GM12878 (cell line): ENCODE results near the gene LHFPL2. TPM values are rescaled to one million over a fixed set of nuclear protein-coding genes. Genes with fewer than 3 reads are reported as not detected.

Experiments used
- ATAC-seq: fragments of 200-7000 bp; cut with Tn5 transposase; 3 replicates; pipeline ENCODE4 v1.9.1; 2020; ENCODE audit warnings: mild to moderate bottlenecking, moderate library complexity
- BruUV-seq: library from RNA; stranded (reverse); fragments of 400-500 nt; replicated peaks from 2 replicates; lab custom pipeline; 2021; lab: Mats Ljungman, UMichigan
- CTCF ChIA-PET: fragments of 300-600 bp; sonication (Branson Sonifier 250); formaldehyde crosslinking; extraction: SDS; loops from one replicate; lab custom pipeline; 2021; ENCODE audit warnings: inconsistent platforms; lab: Yijun Ruan, JAX
- POLR2A ChIA-PET: fragments of 350-600 bp; formaldehyde crosslinking; extraction: SDS; loops from one replicate; lab custom pipeline; 2021; ENCODE audit warnings: inconsistent platforms; lab: Charles Lee
- RAD21 ChIA-PET: fragments of 300-600 bp; sonication (Branson Sonifier 250); formaldehyde crosslinking; loops from one replicate; lab custom pipeline; 2023; ENCODE audit warnings: antibody characterized with exemption; ENCODE audit not compliant: unreplicated experiment; lab: Charles Lee
- SMC1A ChIA-PET: fragments of 300-600 bp; sonication (Branson Sonifier 250); formaldehyde crosslinking; loops from one replicate; lab custom pipeline; 2023; ENCODE audit not compliant: unreplicated experiment, uncharacterized antibody; lab: Charles Lee
- DNase-seq: peaks from one replicate; pipeline ENCODE4 v3.0.0-alpha.2; 2011; ENCODE audit warnings: low read depth, low spot score
- FAIRE-seq: peaks from 3 replicates; lab custom pipeline; 2011; peaks lifted over from hg19 to GRCh38; lab: Jason Lieb, UNC
- H2AFZ ChIP-seq: 2 replicates; pipeline ENCODE4 v1.6.0; 2011; ENCODE audit warnings: low read depth, low read length, control low read depth; ENCODE audit not compliant: control insufficient read depth
- H3K27ac ChIP-seq: 2 replicates; pipeline ENCODE4 v1.5.1; 2011; ENCODE audit warnings: control low read depth; ENCODE audit not compliant: control insufficient read depth, insufficient read depth
- H3K27me3 ChIP-seq, 2 experiments: replicated peaks in 1 of 2; 2 replicates each; pipeline versions ENCODE4 v1.6.0 to v1.6.1; 2011; ENCODE audit warnings: low read length in 1 of 2; ENCODE audit not compliant: control insufficient read depth in 2 of 2, insufficient read depth in 2 of 2
- H3K36me3 ChIP-seq, 2 experiments: 2 replicates each; pipeline ENCODE4 v1.5.1; 2011; ENCODE audit warnings: low read length in 1 of 2; ENCODE audit not compliant: control insufficient read depth in 2 of 2, insufficient read depth in 2 of 2
- H3K4me1 ChIP-seq: 2 replicates; pipeline ENCODE4 v1.6.1; 2011; ENCODE audit warnings: mild to moderate bottlenecking, low read length, moderate library complexity, mixed read lengths; ENCODE audit not compliant: control insufficient read depth, insufficient read depth
- H3K4me2 ChIP-seq: 2 replicates; pipeline ENCODE4 v1.6.0; 2011; ENCODE audit warnings: control low read depth; ENCODE audit not compliant: control insufficient read depth, insufficient read depth
- H3K4me3 ChIP-seq: fragments of 200-600 bp; sonication (generic); 2 replicates; pipeline ENCODE4 v1.5.1; 2016
- H3K79me2 ChIP-seq: 2 replicates; pipeline ENCODE4 v1.6.0; 2011; ENCODE audit warnings: low read length; ENCODE audit not compliant: control insufficient read depth, insufficient read depth
- H3K9ac ChIP-seq: 2 replicates; pipeline ENCODE4 v1.8.0; 2011; ENCODE audit warnings: low read length, control low read depth, mixed read lengths; ENCODE audit not compliant: control insufficient read depth, insufficient read depth
- H3K9me3 ChIP-seq: replicated peaks from 3 replicates; pipeline ENCODE4 v1.5.1; 2011; ENCODE audit warnings: mild to moderate bottlenecking, low read length; ENCODE audit not compliant: control insufficient read depth, insufficient read depth
- H4K20me1 ChIP-seq: 2 replicates; pipeline ENCODE4 v1.6.0; 2011; ENCODE audit not compliant: control insufficient read depth, insufficient read depth
- ETV6 ChIP-seq, 2 experiments: fragments of 450-650 bp in 1 of 2; IDR thresholded peaks in 1 of 2; conservative IDR thresholded peaks in 1 of 2; 2 replicates each; pipeline ENCODE4 v1.6.1; 2014; ENCODE audit warnings: antibody characterized with exemption in 1 of 2, borderline replicate concordance in 1 of 2, low read depth in 1 of 2, mild to moderate bottlenecking in 1 of 2, moderate library complexity in 1 of 2
- MYB ChIP-seq: fragments of 150-350 bp; IDR thresholded peaks from 2 replicates; pipeline ENCODE4 v1.6.1; 2014; ENCODE audit warnings: mild to moderate bottlenecking, low read depth, low read length, borderline replicate concordance
- NFYA ChIP-seq: IDR thresholded peaks from 2 replicates; pipeline ENCODE4 v1.6.1; 2011; ENCODE audit warnings: low read depth, mild to moderate bottlenecking, low read length, improper control_type of control experiment, borderline replicate concordance
- TARDBP ChIP-seq: IDR thresholded peaks from 2 replicates; pipeline ENCODE4 v1.6.1; 2016; ENCODE audit warnings: borderline replicate concordance
- ZNF622 ChIP-seq: fragments of 450-650 bp; IDR thresholded peaks from 2 replicates; pipeline ENCODE4 v1.6.1; 2017; ENCODE audit warnings: mild to moderate bottlenecking, inconsistent platforms
- WGBS: methylation state at CpG from one replicate; pipeline ENCODE4 v1.1.6; 2016; ENCODE audit warnings: low lambda C conversion rate; ENCODE audit not compliant: insufficient replicate concordance, insufficient coverage; ENCODE audit errors: missing lambda C conversion rate; 5-methylcytosine and 5-hydroxymethylcytosine counted together
- in situ Hi-C: fragments of 300-500 bp; cut with MboI; formaldehyde crosslinking; loops from 9 replicates; pipeline ENCODE4 v1.14.3; 2018; ENCODE audit warnings: mixed read lengths
- intact Hi-C: fragments of 100-400 bp; cut with micrococcal nuclease; formaldehyde crosslinking; loops from one replicate; pipeline ENCODE4 v1.14.2; 2022; ENCODE audit not compliant: unreplicated experiment
- polyA plus RNA-seq, 11 experiments: library from polyadenylated mRNA; depleted of rRNA in 4 of 11; unstranded in 6 of 11; stranded (reverse) in 5 of 11; fragments of >200 nt; fragmentation: Nextera tagmentation in 4 of 11; fragmentation: Illumina TruSeq in 1 of 11; extraction: Ambion mirVana in 4 of 11; extraction: Trizol in 1 of 11; gene quantifications; 1 replicate in 1 of 11; 2 replicates in 10 of 11; pipeline versions ENCODE4 v1.2.1 to v1.2.3, GENCODE V29; 2011 to 2016; ENCODE audit warnings: inconsistent platforms in 2 of 11, missing spikeins in 2 of 11, low read depth in 1 of 11
- total RNA-seq, 4 experiments: library from RNA; depleted of rRNA in 3 of 4; stranded (reverse); fragments of >200 nt in 3 of 4; fragmentation: Illumina TruSeq in 1 of 4; extraction: Trizol in 1 of 4; gene quantifications; 2 replicates each; pipeline versions ENCODE4 v1.2.1 to v1.2.3, GENCODE V29; 2013 to 2021
- TF ChIP-seq, protein P1 (sequence below): IDR thresholded peaks from 2 replicates; pipeline ENCODE4 v1.6.1; 2012; ENCODE audit warnings: low read length, inconsistent platforms

LHFPL2 gene
- total and polyA plus RNA-seq, 10 of the 15 experiments (the other 5 are each of a cell fraction or from before 2014, with no cell fraction given), result 4.1 to 21.8 (median 12.5) TPM

DNA sequence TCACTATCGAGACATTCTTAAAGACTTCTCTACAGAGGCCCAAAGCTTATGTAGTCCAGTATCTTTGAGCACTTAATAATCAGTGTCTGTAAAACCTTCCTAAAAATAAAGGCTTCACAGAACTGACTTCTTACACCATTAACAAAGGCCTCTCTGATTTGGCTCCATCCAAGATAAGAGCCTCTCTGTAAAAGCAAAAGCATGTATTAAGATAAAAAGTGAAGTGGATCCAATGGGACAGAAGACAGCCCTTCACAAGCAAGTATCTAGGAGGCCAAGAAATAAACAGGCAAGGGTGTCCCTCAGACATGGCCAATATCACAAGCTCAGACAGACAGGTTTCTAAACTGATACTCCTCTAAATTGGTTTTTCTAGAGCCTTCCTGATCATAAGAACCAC lies 11.9 kb downstream of the LHFPL2 start:
- peaks cover 21% of the 10 kb centered on the region for H3K79me2 ChIP-seq
- POLR2A ChIA-PET, result interaction anchor here (0.8 to 1.0 kb wide), 2 partner anchors 10 to 37 kb away, joined by 3 to 4 read pairs; no protein-coding TSS in a partner anchor
- in situ Hi-C loops (no loop called here), intact Hi-C loops (no loop called here)
- 100% methylated on average over 1 of the region's 1 CpG for WGBS
- RAD21 ChIA-PET, result interaction anchor here (1.0 to 2.6 kb wide), 6 partner anchors 10 to 122 kb away, joined by 3 to 11 read pairs (median 4); partner anchors contain the start of gene LHFPL2
- H3K36me3 ChIP-seq, result peaks cover 2 to 7% of the 10 kb centered on the region in 2 experiments; a peak in 3 of 4 replicates
- SMC1A ChIA-PET, result interaction anchor here (0.7 to 4.0 kb wide), 16 partner anchors 9 to 258 kb away, joined by 3 to 22 read pairs (median 4); no protein-coding TSS in a partner anchor
- TF ChIP-seq, protein P1, sequence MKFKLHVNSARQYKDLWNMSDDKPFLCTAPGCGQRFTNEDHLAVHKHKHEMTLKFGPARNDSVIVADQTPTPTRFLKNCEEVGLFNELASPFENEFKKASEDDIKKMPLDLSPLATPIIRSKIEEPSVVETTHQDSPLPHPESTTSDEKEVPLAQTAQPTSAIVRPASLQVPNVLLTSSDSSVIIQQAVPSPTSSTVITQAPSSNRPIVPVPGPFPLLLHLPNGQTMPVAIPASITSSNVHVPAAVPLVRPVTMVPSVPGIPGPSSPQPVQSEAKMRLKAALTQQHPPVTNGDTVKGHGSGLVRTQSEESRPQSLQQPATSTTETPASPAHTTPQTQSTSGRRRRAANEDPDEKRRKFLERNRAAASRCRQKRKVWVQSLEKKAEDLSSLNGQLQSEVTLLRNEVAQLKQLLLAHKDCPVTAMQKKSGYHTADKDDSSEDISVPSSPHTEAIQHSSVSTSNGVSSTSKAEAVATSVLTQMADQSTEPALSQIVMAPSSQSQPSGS, result no peak
- TF ChIP-seq ETV6 (conservative IDR thresholded peaks at IDR 0.05 in 1 of 2, IDR thresholded peaks at IDR 0.05 in 1 of 2; ENCODE audit: borderline replicate concordance in 1 of 2, low read depth in 1 of 2) (no peak), MYB (no peak), ZNF622 (no peak), TARDBP (no peak), NFYA (no peak)
- H2AFZ ChIP-seq, result no peak overlapping the region
- FAIRE-seq (no peak), ATAC-seq (no peak), DNase-seq (no peak)
- H3K9me3 ChIP-seq, result no peaks in the 10 kb centered on the region
- BruUV-seq, result no TSS peak
- H3K27me3 ChIP-seq, result no peaks in the 10 kb centered on the region
- H3K9ac ChIP-seq, result no peak overlapping the region
- CTCF ChIA-PET, result interaction anchor here (0.6 to 2.4 kb wide), 12 partner anchors 10 to 329 kb away, joined by 3 to 9 read pairs (median 3); partner anchors contain the start of gene LHFPL2
- H4K20me1 ChIP-seq, result no peaks in the 10 kb centered on the region
- no peak overlapping the region for H3K27ac ChIP-seq
- no peak overlapping the region for H3K4me2 ChIP-seq
- H3K4me3 ChIP-seq, result no peak overlapping the region
- peaks cover 27% of the 10 kb centered on the region for H3K4me1 ChIP-seq
